GM12872 (cell line): ENCODE results near the gene TSPOAP1.
A peak's percentile ranks its signal among the peaks of the same experiment; 100 is the strongest.

ENCODE experiments used
- TF ChIP-seq, protein P1 (sequence below): IDR thresholded peaks from 3 replicates; pipeline ENCODE4 v1.5.1; 2011; ENCODE audit warnings: low read depth, mild to moderate bottlenecking, low read length, moderate library complexity; ENCODE audit not compliant: insufficient read depth

TSPOAP1 gene

DNA sequence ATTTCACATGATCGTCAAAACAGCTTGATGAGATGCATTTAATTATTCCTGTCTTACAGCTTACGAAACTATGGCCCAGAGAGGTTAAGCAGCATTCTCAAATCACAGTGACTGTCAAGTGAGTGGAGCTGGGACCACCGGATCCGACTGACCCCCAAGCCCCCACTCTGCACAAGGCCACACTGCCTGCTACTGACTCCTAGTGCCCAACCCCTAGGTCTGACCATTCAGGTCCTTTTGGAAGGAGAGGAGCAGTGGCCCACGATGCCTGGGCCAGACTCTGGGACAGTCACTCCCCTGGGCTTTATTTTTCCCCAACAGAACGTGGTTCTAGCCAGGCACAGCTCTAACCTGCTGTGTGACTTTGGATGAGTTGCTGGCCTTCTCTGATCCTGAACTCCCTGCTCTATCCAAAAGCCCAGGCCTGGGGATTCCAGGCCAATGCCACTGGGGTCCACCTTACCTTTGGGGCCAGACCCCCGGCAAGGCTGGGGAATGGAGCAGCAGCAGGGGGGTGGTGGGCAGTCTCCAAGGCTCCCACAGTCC lies 9.9 kb downstream of the TSPOAP1 start:
- TF ChIP-seq, protein P1, sequence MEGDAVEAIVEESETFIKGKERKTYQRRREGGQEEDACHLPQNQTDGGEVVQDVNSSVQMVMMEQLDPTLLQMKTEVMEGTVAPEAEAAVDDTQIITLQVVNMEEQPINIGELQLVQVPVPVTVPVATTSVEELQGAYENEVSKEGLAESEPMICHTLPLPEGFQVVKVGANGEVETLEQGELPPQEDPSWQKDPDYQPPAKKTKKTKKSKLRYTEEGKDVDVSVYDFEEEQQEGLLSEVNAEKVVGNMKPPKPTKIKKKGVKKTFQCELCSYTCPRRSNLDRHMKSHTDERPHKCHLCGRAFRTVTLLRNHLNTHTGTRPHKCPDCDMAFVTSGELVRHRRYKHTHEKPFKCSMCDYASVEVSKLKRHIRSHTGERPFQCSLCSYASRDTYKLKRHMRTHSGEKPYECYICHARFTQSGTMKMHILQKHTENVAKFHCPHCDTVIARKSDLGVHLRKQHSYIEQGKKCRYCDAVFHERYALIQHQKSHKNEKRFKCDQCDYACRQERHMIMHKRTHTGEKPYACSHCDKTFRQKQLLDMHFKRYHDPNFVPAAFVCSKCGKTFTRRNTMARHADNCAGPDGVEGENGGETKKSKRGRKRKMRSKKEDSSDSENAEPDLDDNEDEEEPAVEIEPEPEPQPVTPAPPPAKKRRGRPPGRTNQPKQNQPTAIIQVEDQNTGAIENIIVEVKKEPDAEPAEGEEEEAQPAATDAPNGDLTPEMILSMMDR = no peak

- TF ChIP-seq, protein P1 = no peak
Observed at GRCh38 chr17:58318065-58318481, 10.5 kb downstream of the TSPOAP1 start.

- TF ChIP-seq, protein P1 = peak; percentile 90
Observed at GRCh38 chr17:58317421-58318064, 11.1 kb downstream of the TSPOAP1 start.

- TF ChIP-seq, protein P1 = no peak
Observed at GRCh38 chr17:58316260-58316960, 12.2 kb downstream of the TSPOAP1 start.

GRCh38 chr17:58315750-58316149 lies 12.8 kb downstream of the TSPOAP1 start:
- TF ChIP-seq, protein P1 = no peak

DNA sequence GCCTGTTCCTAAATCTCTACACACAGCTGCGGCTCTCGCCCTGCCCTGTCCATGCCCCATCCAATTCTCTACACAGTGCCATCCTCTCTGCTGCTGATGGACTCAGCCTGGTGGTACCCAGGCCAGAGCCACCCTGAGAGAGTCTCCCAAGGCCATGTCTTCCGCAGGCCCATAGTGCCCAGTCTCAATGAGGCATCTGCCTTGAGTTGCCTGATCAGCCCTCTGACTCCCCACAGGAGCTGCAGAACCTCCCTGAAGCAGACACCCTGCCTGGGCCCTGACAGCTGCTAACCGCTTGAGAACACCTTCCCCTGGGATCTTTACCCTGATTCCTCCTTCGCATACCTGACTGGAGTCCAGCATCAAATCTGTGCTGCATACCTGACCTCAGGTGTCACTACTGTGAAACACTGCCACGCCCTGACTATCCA lies 13.3 kb downstream of the TSPOAP1 start:
- TF ChIP-seq, protein P1 = no peak

DNA sequence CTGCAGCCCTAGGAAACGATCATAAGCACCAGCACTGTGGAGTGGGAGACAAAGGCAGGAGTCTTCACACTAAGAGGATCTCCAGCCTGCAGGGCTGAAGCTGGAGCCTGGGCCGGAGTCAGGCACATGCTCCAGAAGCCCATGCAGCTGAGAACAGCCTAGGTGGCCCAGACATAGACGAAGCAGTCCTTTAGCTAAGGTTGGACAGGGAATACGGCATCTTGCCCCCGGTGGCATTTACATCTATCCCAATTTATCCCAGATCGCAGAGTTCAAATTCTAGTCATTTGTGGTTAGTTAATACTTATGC lies 13.9 kb downstream of the TSPOAP1 start:
- TF ChIP-seq, protein P1 = no peak
